ENCODE results near the gene FOXN3.
"Not testable (repeated sequence)": the region's sequence is repeated elsewhere in the genome, so short reads cannot be mapped to it uniquely, and the experiment has no call there.

The FOXN3 gene

DNA sequence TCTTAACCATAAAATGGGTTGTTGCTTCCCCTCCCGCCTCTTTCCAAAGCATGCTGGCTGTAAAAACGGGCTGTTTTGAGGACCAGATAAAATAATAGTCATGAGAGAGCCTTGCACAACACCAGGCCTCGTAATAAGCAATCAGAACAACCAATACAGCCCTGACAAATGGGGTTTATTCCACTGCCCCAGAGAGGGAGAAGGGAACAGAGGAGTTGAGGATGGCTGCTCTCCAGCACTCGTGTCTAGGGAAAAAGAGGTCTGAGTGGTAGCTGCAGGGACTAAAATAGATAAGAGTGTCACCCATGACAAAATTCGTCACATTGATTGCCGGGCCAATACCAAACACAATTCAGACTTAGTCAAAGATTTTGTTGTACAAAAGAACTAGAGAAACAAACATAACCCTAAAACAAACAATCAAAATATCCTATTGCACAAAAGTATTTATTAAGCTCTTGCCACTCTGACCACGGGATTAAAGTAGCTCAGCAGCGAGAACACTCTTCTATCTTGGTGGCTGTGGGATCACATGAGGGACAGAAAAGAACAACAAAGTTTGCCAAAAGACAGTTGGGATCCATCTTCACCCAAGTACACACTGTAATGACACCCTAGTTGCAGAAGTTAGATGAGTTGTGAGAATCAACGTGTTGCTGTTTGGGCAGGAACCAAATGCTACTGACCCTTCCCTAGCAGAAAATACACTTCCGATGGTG is 188.0 kb downstream of the FOXN3 start:
- DNase-seq (ENCODE audit: low read depth in 2 of 2): no peak

DNA sequence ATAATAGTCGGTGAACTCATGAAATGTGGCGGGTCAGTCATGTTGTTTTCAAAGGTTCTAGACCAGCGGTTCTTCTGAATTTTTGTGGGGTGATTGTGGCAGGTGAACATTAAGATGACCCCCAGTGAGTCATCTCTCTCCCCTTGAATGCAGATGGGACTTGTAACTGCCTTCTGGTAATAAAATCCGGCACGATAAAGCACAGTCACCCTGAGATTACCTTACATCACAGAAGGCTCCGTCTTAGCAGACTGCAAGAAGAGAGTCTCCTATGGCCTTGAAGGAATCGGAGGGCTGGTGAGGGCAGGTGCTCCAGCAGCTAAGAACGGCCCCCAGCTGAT is 189.6 kb downstream of the FOXN3 start:
- no peak for DNase-seq (ENCODE audit: low read depth in 2 of 2)

DNA sequence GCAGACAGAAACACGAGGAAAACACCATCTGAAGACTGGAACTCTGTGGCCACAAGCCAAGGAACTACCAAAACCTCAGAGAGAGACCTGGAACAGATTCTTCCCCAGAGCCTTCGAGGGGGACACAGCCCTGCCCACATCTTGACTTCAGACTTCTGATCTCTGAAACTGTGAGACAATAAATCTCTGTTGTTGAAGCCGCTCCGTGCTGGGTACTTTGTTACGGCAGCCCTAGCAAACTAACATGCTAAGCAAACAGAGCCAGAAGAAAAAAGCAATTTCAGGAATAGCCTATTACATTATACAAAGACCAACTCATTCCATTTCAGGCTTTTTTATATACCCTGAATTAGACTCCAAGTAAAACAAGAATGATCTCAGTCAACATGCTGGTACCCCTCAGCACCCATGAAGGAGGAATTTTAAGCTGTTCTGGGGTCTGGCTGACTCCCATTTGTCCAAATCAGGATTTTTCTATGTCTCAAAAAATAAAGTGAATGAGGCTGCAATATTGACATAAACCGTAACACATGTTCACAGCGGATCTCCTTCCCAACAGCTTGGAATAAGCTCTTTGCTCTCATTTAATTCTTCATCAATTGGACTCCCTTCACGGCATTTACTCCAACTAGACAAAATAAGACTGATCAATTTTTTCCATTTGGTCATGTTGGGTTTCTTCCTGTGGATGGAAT is 190.1 kb downstream of the FOXN3 start:
- peak; percentile 38 to 45 for DNase-seq (ENCODE audit: low read depth in 2 of 2)

DNA sequence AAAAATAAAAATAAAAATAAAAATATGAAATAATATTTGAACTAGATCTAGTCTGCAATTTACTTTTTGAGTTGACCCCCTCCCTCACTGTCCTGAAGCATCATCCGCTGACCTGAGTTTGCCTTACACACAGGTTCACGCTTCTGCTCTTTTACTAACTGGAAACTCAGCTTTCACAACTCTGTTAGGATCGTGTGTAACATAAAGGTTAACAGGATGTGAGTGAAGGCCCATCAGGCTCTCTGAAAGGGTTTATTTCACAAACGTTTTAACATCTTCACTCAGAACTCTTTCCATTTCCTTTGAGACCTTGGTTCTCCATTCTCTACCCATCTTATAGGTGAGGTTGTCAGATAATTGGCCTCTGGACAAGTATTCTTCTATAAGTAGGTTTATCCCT is 191.4 kb downstream of the FOXN3 start:
- DNase-seq (ENCODE audit: low read depth in 2 of 2): no peak

DNA sequence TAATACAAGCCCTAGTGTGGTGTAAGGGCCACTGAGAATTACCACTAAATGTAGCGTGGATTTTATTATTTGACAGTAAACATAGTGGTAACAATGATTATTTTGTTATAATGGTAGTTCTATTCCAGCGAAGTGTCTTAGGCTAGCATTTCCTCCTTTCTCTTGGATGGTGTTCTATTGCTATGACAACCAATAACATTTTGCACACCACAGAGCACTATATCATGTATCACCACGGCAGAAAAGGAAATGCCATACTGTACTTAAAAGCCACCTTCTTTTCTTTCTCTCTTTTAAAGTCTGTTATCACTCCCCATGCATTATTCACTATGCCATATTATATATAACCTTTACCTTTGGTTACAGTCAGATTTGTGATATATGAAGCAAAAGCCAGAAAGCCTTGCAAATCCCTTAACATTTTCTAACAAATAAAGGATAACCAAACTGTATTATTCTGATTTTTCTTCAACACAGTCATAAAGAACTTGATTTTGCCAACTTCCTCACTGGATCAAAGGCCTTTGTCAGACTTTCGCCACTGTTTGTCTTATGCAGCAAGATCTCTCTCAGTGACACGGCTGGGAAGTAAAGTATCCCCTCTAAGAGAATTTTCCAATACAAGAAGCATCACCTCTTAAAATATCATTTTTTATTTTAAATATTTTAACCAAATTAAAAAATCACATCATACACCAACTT is 195.8 kb downstream of the FOXN3 start:
- DNase-seq (ENCODE audit: low read depth in 2 of 2): peak; percentile 36 to 41

DNA sequence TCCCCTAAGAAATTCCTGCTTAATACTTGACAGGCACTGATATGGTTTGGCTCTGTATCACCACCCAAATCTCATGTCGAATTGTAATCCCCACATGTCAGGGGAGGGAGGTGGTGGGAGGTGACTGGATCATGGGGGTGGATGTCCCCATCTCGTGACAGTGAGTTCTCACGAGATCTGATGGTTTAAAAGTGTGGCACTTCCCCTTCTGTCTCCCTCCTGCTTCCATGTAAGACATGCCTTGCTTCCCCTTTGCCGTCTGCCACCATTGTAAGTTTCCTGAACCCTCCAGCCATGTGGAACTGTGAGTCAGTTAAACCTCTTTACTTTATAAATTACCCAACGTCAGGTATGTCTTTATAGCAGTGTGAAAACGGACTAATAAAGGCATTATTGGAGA is 198.0 kb downstream of the FOXN3 start:
- no peak for DNase-seq (ENCODE audit: low read depth in 2 of 2)

DNA sequence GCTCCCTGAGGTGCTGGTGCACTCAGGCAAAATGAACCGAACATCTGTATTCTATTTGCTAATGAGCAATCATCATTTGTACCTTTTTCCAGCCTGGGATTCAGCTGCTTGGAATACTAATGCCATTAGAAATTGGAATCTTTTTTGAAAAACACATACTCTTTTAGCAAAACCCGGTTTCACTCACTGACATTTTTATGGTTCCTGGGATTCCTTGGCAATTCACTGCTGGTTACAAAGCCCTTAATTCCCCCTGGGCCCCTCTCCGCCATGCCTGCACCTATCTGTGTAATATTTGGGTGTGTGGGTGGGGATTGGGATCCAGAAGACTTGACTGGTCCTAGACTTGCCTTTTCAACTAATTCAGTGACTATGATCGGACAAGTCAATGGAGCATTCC is 199.1 kb downstream of the FOXN3 start:
- no peak for DNase-seq (ENCODE audit: low read depth in 2 of 2)

DNA sequence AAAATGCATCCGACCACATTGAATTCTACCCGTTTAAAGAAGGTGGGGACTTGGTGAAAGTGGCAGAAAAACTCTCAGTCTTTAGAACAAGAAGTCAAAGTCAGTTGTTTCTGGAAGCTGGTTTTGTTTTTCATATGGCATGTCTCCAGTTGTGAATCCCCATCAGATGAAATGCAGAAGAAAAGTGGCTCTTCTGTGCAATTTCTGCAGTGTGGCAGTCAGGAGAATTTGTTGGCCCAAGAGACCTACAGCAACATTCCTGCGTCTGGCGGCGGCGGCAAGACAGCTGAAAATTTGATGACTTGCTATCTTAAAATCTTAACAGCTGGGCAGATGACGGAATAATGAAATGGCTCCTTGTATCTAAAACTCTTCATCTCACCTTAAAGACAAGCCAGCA is 201.5 kb downstream of the FOXN3 start:
- no peak for DNase-seq (ENCODE audit: low read depth in 2 of 2)

DNA sequence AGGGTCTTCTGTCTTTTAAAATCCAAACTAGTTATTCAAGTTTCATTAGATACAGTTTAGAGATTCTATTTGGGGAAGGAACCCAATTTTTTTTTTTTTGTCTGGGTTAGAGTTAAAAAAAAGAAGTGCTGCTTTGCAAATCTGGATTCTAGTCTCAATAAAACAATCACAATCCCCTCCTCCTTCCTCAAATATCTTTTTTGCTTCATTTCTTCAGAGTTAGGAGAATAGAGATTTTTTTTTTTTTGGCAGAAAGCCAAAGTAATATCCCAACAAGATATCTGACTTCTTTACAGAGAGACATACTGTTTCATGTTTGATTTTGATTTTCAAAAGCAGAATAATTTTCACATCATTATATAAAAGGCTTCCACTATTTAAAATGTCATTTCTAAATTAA is 201.9 kb downstream of the FOXN3 start:
- no peak for DNase-seq (ENCODE audit: low read depth in 2 of 2)

DNA sequence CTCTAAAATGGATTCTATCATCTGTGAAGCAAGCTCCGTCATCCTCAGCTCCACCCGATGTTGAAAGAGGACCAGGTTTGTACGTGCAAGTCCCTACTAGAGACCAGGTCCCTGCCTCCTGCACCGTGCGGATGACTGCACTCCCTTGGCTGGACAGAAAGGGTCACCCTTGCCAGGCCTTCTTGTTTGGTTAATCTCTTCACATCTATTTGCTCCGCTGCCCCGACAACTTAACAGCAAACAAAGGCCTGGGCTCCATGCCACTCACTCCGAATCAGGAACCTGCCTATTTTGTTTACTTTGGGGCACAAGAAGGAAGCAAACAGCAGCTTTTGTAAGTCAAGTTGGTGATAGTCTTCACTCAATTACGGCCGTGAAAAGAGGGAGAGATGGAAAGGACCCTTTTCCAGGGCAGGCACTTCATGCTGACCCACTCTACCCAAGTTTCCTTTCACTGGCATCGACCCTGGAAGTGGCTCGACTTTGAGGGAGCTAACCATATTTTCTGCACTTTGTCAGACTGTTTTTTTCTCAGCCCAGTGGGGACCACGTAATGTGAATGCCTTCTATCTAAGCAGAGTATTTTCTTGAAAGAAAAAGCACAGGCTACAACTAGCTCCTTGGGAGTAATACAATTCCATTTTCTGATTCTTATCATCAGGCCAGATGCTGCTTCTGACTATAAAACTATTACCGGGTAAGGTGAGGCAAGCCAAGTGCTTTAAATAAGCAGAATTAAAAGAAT is 202.6 kb downstream of the FOXN3 start:
- DNase-seq (ENCODE audit: low read depth in 2 of 2): no peak

DNA sequence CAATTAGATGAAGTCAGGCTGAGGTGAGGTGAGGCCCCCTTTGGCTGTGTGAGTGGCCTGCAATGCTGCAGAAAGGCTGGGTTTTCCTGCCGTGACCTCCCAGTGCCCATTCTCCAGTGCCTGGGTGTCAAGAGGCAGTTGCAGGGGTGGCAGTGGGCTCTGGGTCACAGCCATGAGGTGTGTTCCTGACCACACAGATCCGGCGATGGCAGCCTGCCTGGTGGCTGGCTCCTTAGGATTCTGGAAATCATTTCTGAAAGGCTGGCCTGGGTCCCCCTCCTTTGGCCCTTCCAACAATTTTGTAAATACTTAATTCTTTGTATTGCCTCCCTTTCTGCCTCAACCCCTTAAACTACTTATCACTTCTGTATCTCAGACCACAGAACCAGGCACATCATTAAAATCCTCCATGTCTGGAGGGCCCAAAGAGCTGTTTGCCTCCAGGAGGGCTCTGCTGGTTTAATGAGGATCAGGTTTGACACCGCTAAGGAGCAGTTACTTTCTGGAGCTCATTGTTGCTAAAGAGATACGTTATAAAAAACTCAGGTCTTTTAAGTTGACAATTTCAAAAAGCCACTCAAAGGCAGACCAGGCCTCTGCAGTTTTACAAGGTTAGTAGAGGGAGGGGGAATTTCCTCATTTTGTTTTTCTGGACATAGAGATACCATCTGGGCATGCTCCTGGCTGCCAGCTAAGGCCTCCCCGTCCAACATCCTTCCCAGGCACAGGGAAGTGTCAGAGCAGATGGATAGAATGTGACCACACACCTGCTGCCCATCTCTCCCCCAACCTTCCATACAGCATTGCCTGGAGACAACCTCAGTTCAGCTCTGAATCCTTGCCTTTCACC is 204.4 kb downstream of the FOXN3 start:
- DNase-seq (ENCODE audit: low read depth in 2 of 2): no peak

DNA sequence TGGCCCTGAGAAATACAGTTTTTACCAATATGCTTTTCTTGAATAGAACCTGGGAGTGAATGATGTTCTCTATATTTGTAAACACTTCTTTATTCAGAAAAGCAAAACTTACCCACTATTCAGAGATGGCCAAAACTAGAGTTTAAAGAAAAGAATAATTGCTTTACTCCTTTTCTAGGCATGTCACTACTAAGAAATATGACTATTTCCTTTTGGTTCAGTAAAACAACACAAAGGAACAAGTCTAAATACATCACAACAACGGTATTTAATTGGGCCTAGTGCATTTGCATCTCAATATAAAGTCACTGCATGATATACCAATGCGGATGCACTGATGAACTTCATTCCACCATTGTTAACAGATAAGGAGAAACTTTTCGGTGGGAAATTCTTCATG is 207.5 kb downstream of the FOXN3 start:
- DNase-seq (ENCODE audit: low read depth in 2 of 2): no peak

DNA sequence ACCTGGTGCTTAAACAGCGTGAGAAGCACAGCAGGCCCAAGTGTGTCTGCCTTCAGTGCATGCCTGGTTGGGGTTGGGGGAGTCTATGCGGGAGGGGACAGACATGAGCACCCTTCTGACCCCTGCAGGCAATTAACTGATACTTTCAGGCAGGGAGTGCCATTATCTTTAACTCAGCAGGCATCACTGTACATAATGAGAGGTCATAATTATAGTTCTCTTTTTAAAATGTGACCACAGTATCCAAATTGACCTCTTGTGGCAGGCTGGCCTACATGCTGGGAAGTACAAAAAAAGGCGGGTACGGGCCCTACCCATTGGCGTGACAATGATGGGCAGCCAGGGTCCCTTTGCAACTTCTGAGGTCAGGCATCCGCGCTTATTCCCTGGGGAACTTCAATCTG is 209.1 kb downstream of the FOXN3 start:
- DNase-seq (ENCODE audit: low read depth in 2 of 2): no peak

DNA sequence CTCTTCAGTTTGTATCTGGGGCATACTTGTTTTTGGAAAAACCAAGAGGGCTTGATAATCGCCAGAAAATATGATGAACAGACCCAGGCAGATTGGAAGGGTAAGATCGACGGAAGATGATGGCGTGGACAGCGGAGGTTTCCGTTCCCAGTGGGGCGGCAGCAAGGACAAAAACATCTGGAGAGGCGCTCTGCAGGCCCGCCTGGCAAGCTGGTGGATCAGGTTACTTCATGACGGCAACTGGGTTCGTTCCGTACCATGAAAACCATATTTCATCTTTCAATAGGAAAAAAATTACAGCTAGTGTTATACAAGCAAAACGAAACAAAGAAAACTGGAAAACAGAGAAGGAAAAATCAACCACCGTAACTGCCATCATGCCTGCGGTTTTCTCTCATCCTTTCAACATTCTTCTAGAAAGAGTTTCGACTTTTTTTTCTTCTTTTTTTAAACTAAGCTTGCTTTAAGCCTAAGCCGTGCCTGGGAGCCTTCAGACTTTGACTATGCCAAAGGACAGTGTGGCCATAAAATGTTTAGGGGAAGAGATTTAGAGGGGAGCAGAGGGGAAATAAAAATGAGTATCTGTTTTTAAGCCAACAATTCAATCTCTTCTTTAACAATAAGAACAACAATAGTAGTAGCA is 210.5 kb downstream of the FOXN3 start:
- DNase-seq (ENCODE audit: low read depth in 2 of 2): peak; percentile 26 to 35

DNA sequence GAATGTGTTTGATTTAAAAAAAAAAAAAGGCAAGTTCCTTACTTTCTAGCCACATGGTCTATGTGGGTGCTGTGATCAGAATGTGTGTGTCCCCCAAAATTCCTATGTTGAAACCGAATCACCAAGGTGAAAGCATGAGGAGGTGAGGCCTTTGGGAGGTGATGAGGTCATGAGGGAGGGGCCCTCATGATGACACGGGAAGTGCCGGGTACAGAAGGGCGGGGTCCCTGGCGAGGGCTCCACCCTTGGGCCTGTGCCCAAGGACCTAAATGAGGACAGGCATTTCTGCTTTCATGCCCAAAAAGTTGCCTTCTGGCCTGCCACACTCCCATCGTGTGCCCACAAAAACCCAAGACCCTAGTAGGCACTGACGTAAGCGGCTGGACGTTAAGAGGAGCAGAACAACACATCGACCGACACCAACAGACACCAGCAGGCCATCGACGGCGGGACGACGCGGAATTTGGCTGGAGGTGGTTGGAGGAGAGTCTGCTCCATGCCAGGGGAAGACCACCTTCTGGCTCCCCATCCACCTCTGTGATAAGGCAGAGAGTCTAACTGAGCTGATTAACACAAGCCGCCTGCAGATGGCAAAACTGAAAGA is 211.8 kb downstream of the FOXN3 start:
- DNase-seq (ENCODE audit: low read depth in 2 of 2): no peak

DNA sequence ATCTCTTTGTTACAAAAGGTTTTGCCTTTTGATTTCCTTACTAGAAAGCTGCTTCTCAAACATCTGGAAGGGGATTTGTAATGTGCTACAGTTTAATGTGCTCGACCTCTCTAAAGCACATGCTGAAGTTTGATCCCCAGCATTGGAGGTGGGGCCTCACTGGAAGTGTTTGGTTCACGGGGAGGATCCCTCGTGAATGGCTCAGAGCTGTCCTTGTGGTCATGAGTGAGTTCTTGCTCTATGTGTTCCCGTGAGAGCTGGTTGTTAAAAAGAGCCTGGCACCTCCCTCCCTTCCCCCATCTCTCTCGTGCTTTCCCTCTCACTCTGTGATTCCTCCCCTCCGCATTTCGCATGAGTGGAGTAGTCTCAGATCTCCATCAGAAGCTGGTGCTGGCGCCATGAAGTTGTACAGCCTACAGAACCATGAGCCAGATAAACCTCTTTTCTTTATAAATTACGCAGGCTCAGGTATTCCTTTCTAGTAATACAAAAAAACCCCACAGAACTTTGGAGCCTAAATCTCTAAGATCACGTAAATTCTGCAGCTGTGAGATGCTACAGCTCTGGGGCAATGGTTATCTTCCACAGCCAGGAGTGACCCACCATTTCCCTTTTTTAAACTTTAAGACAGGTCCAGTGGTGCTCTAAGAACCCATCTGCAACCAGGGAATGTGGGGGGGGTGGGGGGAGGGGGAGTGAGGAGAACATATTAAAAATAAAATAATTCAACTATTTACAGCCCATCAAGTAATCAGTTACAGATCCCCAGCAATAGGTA is 214.4 kb downstream of the FOXN3 start:
- DNase-seq (ENCODE audit: low read depth in 2 of 2): no peak

DNA sequence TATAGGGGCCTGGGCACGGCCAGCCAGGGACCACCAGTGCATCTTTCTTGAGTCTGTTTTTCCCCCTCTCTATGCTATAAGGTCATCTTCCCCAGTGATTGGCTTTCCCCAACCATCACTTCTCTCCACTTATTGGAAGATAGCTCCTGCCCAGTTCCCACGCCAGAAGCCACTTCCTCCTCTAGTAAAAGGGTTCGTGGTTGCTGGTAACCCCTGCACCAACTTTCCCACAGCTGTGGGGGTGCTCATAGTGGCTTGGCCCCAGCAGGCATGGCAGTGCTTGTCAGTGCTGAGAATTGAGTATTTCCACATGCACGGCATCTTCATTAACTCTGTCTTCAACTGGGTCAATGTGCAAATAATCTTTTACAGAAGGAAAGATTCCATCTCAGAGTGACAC is 215.4 kb downstream of the FOXN3 start:
- no peak for DNase-seq (ENCODE audit: low read depth in 2 of 2)

DNA sequence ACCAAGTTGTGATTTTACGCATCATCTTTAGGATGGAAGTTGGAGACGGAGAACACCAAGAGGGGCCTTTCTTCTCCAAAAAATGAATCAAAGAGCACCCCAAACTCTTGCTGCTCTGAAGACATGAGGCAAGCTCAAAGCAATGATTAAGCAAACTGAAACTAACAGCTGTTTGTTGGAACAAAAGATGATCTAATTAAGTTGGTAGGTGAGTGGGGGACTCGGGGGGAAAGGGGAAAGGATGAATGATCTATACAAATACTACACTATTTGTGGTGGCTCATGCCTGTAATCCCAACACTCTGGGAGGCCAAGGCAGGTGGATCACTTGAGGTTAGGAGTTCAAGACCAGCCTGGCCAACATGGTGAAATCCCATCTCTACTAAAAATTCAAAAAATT is 217.7 kb downstream of the FOXN3 start:
- not testable (repeated sequence) for DNase-seq (ENCODE audit: low read depth in 2 of 2)

DNA sequence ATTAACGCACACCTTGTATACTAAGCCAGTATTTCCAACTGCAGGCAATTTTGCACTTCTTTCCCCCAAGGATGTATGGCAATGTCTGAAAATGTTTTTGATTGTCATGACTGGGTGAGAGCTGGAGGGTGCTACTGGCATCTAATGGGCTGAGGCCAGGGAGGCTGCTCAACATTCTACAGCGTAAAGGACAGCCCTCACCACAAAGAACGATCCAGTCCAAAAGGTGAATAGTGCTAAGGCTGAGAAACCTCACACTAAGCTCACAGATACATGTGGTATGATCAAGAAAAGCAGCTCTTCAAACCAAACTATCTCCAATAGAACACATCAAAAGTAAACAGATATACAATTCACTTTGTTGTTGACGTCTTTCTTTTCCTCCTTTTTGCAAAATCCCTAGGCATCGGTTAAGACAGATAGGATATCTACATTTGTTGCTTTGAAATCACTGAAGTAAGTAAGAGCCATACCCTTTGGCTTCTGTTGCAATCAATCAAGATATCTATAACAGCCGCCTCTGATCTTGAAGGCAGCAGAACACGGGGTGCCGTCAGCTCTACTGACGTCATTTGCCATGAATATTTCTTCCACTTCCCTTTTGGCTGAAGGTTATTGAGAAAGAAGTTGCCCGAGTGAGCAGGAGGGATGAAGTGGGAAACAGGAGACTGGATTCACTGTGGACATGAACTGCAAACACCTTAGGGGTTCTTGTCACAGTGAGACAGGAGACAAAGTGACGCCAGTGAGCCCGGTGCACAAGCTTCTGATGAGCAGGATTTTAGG is 218.3 kb downstream of the FOXN3 start:
- no peak for DNase-seq (ENCODE audit: low read depth in 2 of 2)

All from fibroblast of skin of left biceps (primary cell).